ENCODE data around the gene FANCL.
"Not testable (repeated sequence)": the region's sequence is repeated elsewhere in the genome, so short reads cannot be mapped to it uniquely, and the experiment has no call there.

Gene FANCL

DNA sequence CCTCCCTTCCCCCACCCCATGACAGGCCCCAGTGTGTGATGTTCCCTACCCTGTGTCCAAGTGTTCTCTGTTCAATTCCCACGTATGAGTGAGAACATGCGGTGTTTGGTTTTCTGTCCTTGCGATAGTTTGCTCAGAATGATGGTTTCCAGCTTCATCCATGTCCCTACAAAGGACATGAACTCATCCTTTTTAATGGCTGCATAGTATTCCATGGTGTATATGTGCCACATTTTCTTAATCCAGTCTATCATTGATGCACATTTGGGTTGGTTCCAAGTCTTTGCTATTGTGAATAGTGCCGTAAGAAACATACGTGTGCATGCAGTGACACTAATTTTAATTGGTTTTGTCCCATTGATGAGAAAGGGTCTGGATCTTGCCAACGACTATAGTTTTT, 95.4 kb downstream of the FANCL start:
- not testable (repeated sequence) for DNase-seq (ENCODE audit: low read depth, low spot score)

DNA sequence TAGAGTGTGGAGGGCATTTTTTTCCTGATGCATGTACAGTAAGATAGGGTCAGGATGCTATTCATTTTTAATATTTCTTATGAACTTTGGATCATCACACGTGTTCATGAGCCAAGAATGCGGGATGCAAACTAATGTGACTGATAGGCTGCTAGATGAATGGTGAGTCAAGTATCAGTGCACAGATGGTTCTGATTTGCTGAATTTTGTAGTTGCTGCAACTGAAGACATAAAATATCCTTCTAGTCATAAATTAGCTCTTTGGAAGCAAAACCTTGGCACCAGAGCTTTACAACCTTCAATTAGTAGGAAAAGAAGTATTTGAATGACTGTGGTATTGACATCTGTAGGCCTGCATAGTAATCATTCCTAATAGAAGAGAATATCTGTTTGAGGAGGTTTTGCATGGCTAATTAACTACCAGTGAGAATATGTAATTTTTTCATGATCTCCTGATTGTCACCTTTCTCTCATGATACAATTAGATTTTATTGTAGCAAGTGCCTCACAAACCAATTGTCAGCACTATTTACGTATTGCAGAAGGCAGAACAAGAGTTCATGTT, 100.5 kb downstream of the FANCL start:
- no peak for DNase-seq (ENCODE audit: low read depth, low spot score)

- no peak for DNase-seq (ENCODE audit: low read depth, low spot score)
Observed at GRCh38 chr2:58138396-58139030, 102.6 kb downstream of the FANCL start.

- DNase-seq (ENCODE audit: low read depth, low spot score), result no peak
Observed at GRCh38 chr2:58137856-58138255, 103.3 kb downstream of the FANCL start.

DNA sequence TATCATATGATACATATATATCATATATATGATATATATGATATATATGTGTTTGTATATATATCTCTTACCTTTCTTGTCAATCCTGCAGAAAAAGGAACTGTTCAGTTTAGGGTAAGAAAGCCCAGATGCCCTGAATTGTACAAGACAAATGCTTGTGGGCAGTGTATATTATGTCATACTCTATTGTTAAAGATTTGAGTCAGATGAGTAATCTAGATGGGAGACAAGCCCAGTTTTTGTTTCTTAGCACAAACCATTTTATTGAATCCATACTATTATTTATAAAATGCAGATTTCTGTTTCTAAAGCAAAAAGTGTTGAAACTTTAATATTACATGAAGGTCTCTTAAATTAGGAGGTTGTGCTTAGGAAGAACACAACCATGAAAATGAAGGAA, 103.9 kb downstream of the FANCL start:
- DNase-seq (ENCODE audit: low read depth, low spot score), result no peak

DNA sequence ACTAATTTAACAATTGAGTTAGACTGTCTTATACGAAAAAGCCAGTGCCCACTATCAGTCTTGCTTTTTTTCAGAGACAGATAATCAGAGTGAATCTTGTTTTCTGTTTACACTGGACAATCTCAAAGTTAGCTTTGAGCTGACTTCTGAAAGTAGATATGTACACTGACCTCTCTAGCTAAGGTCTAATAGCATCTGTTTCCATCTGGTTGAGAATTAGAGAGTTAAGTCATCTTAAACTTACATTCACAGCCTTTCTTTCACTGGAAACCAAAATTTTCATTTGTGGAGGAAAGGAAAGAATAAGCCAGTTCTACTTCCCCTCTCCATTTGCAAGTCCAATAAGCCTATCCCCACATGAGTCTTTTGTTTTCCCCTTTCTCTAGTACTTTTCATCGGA, 105.3 kb downstream of the FANCL start:
- no peak for DNase-seq (ENCODE audit: low read depth, low spot score)

GRCh38 chr2:58133395-58133794, 107.7 kb downstream of the FANCL start:
- DNase-seq (ENCODE audit: low read depth, low spot score), result no peak

DNA sequence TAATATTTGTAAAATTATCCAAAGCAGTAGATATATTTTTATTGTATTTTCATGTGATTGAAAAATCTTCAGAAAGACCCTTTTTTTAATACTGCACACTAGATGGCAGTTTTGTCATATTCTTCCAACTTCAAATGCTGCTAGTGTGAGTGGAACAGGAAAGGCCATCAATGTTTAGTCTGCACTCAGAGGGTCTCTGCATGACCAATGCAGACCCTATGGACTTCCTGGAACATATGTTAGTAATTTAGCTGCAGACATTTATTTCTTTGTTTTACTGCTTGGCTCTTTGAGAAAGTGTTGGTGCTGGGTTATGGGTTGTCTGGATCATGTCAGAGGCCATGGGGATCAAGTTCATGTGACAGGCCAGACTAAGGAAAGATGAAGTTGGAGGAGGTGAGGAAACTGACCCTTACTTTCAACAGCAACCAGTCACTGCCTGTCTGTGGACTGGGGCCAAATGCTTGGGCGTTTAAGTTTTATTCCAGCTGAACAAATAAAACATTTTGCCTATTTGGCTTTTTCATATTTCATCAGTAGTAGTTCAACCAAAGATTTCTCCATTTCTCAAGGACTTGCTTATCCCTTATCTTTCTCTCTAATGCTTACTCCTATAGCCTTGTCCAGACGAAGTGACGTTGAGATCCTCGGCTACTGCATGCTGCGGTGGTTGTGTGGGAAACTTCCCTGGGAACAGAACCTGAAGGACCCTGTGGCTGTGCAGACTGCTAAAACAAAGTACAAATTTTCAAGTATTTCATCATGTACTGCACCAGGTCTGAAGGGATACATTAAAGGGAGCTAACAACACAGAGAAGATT, 109.7 kb downstream of the FANCL start:
- peak; percentile 36 for DNase-seq (ENCODE audit: low read depth, low spot score)

- no peak for DNase-seq (ENCODE audit: low read depth, low spot score)
Observed at GRCh38 chr2:58130238-58130637, 110.9 kb downstream of the FANCL start.

DNA sequence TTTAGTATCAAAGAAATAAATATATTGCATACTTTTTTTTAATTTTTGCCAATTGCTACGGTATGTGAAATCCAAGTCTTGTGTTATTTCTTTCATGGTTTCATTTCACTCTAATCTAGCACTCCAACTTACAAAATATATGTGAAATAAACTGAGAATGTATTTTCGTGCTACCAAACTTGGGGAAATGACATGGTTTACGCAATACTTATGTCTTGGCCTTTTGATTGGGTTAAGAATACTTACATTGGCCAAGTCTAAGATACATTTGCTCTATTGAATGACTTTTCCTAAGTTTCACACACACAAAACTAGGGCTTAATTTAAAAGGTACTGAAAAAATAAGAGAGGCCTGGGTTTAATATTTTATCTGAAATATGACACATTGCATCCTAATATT, 114.0 kb downstream of the FANCL start:
- no peak for DNase-seq (ENCODE audit: low read depth, low spot score)

GRCh38 chr2:58122540-58122939, 118.6 kb downstream of the FANCL start:
- DNase-seq (ENCODE audit: low read depth, low spot score), result no peak

DNA sequence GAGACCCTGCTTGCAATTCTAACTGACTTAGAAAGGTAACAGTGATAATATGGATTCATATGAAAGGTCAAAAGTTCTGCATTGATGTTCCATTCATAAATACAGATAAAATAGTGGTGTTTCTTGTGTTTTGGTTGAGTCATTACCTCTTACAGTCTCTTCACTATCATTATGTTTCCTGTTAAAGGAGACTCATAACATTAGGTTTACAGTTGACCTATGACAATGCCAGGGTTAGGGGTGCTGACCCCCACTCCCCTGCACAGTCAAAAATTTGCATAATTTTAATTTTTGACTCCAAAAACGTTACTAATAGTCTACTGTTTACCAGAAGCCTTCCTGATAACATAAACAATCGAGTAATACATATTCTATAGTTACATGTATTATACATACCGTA, 119.1 kb downstream of the FANCL start:
- DNase-seq (ENCODE audit: low read depth, low spot score), result no peak

GRCh38 chr2:58120626-58121229, 120.4 kb downstream of the FANCL start:
- no peak for DNase-seq (ENCODE audit: low read depth, low spot score)

DNA sequence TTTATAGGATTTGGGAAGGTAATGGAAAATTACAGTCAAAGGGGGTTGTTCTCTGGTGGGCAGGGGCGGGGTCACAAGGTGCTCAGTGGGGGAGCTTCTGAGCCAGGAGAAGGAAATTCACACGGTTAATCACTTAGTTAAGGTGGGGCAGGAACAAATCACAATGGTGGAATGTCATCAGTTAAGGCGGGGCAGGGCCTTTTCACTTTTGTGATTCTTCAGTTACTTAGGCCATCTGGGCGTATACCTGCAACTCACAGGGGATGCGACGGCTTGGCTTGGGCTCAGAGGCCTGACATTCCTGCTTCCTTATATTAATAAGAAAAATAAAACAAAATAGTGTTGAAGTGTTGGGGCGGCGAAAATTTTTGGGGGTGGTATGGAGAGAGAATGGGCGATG, 127.6 kb downstream of the FANCL start:
- not testable (repeated sequence) for DNase-seq (ENCODE audit: low read depth, low spot score)

DNA sequence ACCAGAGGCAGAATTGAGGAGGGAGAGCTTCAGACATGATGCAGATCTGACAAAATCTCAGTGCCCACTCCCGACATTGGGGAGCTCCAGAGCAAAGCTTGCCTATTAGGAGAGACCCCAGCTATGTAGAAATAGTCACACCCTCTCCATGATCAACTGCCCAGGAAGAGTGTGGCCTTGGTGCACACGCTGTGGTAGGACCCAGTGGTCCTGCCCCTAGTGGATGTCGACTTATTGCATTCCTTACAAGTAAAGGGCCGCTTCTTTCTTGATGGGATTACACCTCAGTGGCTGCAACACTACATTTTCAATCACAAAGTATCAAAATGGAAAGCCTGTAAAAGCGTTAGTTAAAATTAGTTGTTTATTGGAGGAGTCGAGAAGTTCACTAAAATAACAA, 130.4 kb downstream of the FANCL start:
- DNase-seq (ENCODE audit: low read depth, low spot score), result no peak

- no peak for DNase-seq (ENCODE audit: low read depth, low spot score)
Observed at GRCh38 chr2:58109481-58109880, 131.6 kb downstream of the FANCL start.
